HEK293 (cell line): ENCODE data around the gene PLCH2.

Experiments used
- BCL11A ChIP-seq: fragments of 450-650 bp; formaldehyde crosslinking; IDR thresholded peaks from 2 replicates; pipeline ENCODE4 v1.5.1; 2016; ENCODE audit warnings: low read depth, missing biosample characterization, missing genetic modification characterization
- GLIS1 ChIP-seq: fragments of 450-650 bp; formaldehyde crosslinking; IDR thresholded peaks from 2 replicates; pipeline ENCODE4 v1.5.1; 2016; ENCODE audit warnings: missing biosample characterization, missing genetic modification characterization
- HIC1 ChIP-seq: fragments of 450-650 bp; formaldehyde crosslinking; IDR thresholded peaks from 2 replicates; pipeline ENCODE4 v1.5.1; 2016; ENCODE audit warnings: missing biosample characterization, missing genetic modification characterization
- HOXD13 ChIP-seq: sonication (generic); formaldehyde crosslinking; IDR thresholded peaks from 2 replicates; pipeline ENCODE4 v1.8.0; 2022; ENCODE audit warnings: missing genetic modification reagents, borderline replicate concordance
- KLF1 ChIP-seq: fragments of 450-650 bp; formaldehyde crosslinking; IDR thresholded peaks from 2 replicates; pipeline ENCODE4 v1.5.1; 2016; ENCODE audit warnings: missing biosample characterization, missing genetic modification characterization
- KLF7 ChIP-seq: fragments of 450-650 bp; formaldehyde crosslinking; IDR thresholded peaks from 2 replicates; pipeline ENCODE4 v1.5.1; 2016; ENCODE audit warnings: missing biosample characterization, missing genetic modification characterization, borderline replicate concordance
- PATZ1 ChIP-seq: fragments of 450-650 bp; formaldehyde crosslinking; IDR thresholded peaks from 2 replicates; pipeline ENCODE4 v1.5.1; 2016; ENCODE audit warnings: missing biosample characterization, missing genetic modification characterization
- PRDM2 ChIP-seq: fragments of 450-650 bp; formaldehyde crosslinking; IDR thresholded peaks from 2 replicates; pipeline ENCODE4 v1.5.1; 2016; ENCODE audit warnings: missing biosample characterization, missing genetic modification characterization, borderline replicate concordance
- REPIN1 ChIP-seq: fragments of 450-650 bp; formaldehyde crosslinking; IDR thresholded peaks from 2 replicates; pipeline ENCODE4 v1.5.1; 2017; ENCODE audit warnings: missing biosample characterization, missing genetic modification characterization, low read depth
- ZEB2 ChIP-seq: fragments of 450-650 bp; formaldehyde crosslinking; IDR thresholded peaks from 2 replicates; pipeline ENCODE4 v1.5.1; 2016; ENCODE audit warnings: missing biosample characterization, missing genetic modification characterization
- ZNF121 ChIP-seq: fragments of 450-650 bp; formaldehyde crosslinking; IDR thresholded peaks from 2 replicates; pipeline ENCODE4 v1.5.1; 2016; ENCODE audit warnings: missing biosample characterization, missing genetic modification characterization
- ZNF366 ChIP-seq: fragments of 450-650 bp; formaldehyde crosslinking; conservative IDR thresholded peaks from 2 replicates; pipeline ENCODE4 v1.5.1; 2016; ENCODE audit warnings: missing biosample characterization, missing genetic modification characterization
- ZNF394 ChIP-seq: fragments of 450-650 bp; formaldehyde crosslinking; IDR thresholded peaks from 2 replicates; pipeline ENCODE4 v1.5.1; 2016; ENCODE audit warnings: missing biosample characterization, missing genetic modification characterization, mild to moderate bottlenecking, moderate library complexity, borderline replicate concordance
- ZNF416 ChIP-seq: fragments of 450-650 bp; formaldehyde crosslinking; IDR thresholded peaks from 2 replicates; pipeline ENCODE4 v1.5.1; 2016; ENCODE audit warnings: missing biosample characterization, missing genetic modification characterization
- ZNF423 ChIP-seq: fragments of 450-650 bp; formaldehyde crosslinking; IDR thresholded peaks from 2 replicates; pipeline ENCODE4 v1.5.1; 2016; ENCODE audit warnings: missing biosample characterization, missing genetic modification characterization
- ZNF473 ChIP-seq: fragments of 450-650 bp; formaldehyde crosslinking; IDR thresholded peaks from 2 replicates; pipeline ENCODE4 v1.5.1; 2017; ENCODE audit warnings: missing biosample characterization, missing genetic modification characterization
- ZNF501 ChIP-seq: fragments of 450-650 bp; formaldehyde crosslinking; IDR thresholded peaks from 2 replicates; pipeline ENCODE4 v1.5.1; 2016; ENCODE audit warnings: missing biosample characterization, missing genetic modification characterization
- ZNF830 ChIP-seq: fragments of 450-650 bp; IDR thresholded peaks from 2 replicates; pipeline ENCODE4 v1.5.0; 2018; ENCODE audit warnings: missing biosample characterization, missing genetic modification characterization, low read depth, mild to moderate bottlenecking, moderate library complexity
- TF ChIP-seq, protein P1 (sequence below): fragments of 450-650 bp; formaldehyde crosslinking; IDR thresholded peaks from 2 replicates; pipeline ENCODE4 v1.5.1; 2016; ENCODE audit warnings: missing biosample characterization, missing genetic modification characterization

PLCH2 gene

GRCh38 chr1:2547210-2548067, 71.3 kb downstream of the PLCH2 start (continued):
- TF ChIP-seq HIC1 (tag by site-specific recombination) (peak; percentile 88; the same call in 1 of the 2 replicates), ZNF394 (tag by site-specific recombination) (no peak; the same call in 1 of the 2 replicates), ZNF366 (tag by site-specific recombination) (peak; percentile 2; the same call in 1 of the 2 replicates), ZEB2 (tag by site-specific recombination) (peak; percentile 6; the same call in 1 of the 2 replicates), BCL11A (peak; percentile 89), GLIS1 (tag by site-specific recombination) (peak; percentile 96), ZNF121 (tag by site-specific recombination) (0 out of 2 replicates have a peak, but pooled peaks have one; percentile 7), HOXD13 (CRISPR knock-in tag) (no peak), ZNF473 (tag by site-specific recombination) (no peak), ZNF501 (tag by site-specific recombination) (0 out of 2 replicates have a peak, but pooled peaks have one; percentile 12), ZNF416 (tag by site-specific recombination) (no peak), KLF7 (tag by site-specific recombination) (peak; percentile 12; the same call in 1 of the 2 replicates), REPIN1 (tag by site-specific recombination) (no peak), PRDM2 (tag by site-specific recombination) (no peak), PATZ1 (peak; percentile 59; the same call in 1 of the 2 replicates), ZNF830 (tag by site-specific recombination) (no peak), ZNF423 (tag by site-specific recombination) (peak; percentile 80), KLF1 (peak; percentile 18; the same call in 1 of the 2 replicates)
- TF ChIP-seq, protein P1, sequence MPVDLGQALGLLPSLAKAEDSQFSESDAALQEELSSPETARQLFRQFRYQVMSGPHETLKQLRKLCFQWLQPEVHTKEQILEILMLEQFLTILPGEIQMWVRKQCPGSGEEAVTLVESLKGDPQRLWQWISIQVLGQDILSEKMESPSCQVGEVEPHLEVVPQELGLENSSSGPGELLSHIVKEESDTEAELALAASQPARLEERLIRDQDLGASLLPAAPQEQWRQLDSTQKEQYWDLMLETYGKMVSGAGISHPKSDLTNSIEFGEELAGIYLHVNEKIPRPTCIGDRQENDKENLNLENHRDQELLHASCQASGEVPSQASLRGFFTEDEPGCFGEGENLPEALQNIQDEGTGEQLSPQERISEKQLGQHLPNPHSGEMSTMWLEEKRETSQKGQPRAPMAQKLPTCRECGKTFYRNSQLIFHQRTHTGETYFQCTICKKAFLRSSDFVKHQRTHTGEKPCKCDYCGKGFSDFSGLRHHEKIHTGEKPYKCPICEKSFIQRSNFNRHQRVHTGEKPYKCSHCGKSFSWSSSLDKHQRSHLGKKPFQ (tag by site-specific recombination), result 0 out of 2 replicates have a peak, but pooled peaks have one; percentile 35
